Neutrophil (primary cell): ENCODE results near the gene AMOTL1.

Experiments
- H3K27ac ChIP-seq: fragments of 200-600 bp; sonication (generic); 2 replicates; pipeline ENCODE4 v1.5.1; 2016; ENCODE audit warnings: mild to moderate bottlenecking, moderate library complexity
- H3K27me3 ChIP-seq: fragments of 200-600 bp; sonication (generic); 2 replicates; pipeline ENCODE4 v1.6.0; 2016; ENCODE audit warnings: mild to moderate bottlenecking
- H3K36me3 ChIP-seq: fragments of 200-600 bp; sonication (generic); 2 replicates; pipeline ENCODE4 v1.5.1; 2017
- H3K4me1 ChIP-seq, 2 experiments: fragments of 200-600 bp in 1 of 2; sonication (generic) in 1 of 2; 1 replicate in 1 of 2; 2 replicates in 1 of 2; pipeline versions ENCODE4 v1.5.1 to v1.6.1; 2013 to 2016; ENCODE audit warnings: low read depth in 1 of 2, low read length in 1 of 2, mild to moderate bottlenecking in 1 of 2, moderate library complexity in 1 of 2; ENCODE audit not compliant: control insufficient read depth in 1 of 2, insufficient read depth in 1 of 2
- H3K4me3 ChIP-seq, 2 experiments: fragments of 200-600 bp in 1 of 2; sonication (generic) in 1 of 2; 1 replicate in 1 of 2; 2 replicates in 1 of 2; pipeline ENCODE4 v1.5.1; 2013 to 2016; ENCODE audit warnings: low read depth in 1 of 2, low read length in 1 of 2, mild to moderate bottlenecking in 1 of 2, moderate library complexity in 1 of 2
- H3K9me3 ChIP-seq: fragments of 200-600 bp; sonication (generic); 2 replicates; pipeline ENCODE4 v1.5.1; 2016
- TF ChIP-seq, protein P1 (sequence below): fragments of 200-600 bp; sonication (generic); IDR thresholded peaks from 2 replicates; pipeline ENCODE4 v1.5.1; 2016; ENCODE audit warnings: antibody characterized with exemption

The AMOTL1 gene

DNA sequence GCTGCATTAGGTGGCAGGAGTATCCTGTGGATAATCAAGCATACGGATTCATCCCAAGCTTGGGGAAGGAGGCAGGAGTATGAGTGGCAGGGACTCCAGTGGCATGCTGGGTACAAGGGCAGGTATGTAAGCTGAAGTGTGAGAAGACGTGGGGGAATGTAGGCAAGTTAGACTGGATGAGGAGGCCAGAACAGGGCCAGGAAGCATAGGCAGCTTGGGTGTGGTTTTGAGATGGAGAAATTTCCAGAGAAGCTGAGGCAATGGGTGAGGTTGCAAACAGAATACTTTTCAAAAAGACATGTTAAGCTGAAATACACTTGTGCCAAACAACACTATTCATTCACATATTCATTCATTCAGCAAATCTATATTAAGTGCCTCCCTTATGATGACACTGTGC lies 43.1 kb upstream of the AMOTL1 start:
- Histone ChIP-seq H3K9me3 (no peaks in the 10 kb centered on the region), H3K27me3 (no peaks in the 10 kb centered on the region), H3K27ac (no peak overlapping the region), H3K4me3 (no peak overlapping the region), H3K4me1 (peaks cover 25 to 30% of the 10 kb centered on the region in 2 experiments), H3K36me3 (no peaks in the 10 kb centered on the region)
- TF ChIP-seq, protein P1, sequence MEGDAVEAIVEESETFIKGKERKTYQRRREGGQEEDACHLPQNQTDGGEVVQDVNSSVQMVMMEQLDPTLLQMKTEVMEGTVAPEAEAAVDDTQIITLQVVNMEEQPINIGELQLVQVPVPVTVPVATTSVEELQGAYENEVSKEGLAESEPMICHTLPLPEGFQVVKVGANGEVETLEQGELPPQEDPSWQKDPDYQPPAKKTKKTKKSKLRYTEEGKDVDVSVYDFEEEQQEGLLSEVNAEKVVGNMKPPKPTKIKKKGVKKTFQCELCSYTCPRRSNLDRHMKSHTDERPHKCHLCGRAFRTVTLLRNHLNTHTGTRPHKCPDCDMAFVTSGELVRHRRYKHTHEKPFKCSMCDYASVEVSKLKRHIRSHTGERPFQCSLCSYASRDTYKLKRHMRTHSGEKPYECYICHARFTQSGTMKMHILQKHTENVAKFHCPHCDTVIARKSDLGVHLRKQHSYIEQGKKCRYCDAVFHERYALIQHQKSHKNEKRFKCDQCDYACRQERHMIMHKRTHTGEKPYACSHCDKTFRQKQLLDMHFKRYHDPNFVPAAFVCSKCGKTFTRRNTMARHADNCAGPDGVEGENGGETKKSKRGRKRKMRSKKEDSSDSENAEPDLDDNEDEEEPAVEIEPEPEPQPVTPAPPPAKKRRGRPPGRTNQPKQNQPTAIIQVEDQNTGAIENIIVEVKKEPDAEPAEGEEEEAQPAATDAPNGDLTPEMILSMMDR = no peak

DNA sequence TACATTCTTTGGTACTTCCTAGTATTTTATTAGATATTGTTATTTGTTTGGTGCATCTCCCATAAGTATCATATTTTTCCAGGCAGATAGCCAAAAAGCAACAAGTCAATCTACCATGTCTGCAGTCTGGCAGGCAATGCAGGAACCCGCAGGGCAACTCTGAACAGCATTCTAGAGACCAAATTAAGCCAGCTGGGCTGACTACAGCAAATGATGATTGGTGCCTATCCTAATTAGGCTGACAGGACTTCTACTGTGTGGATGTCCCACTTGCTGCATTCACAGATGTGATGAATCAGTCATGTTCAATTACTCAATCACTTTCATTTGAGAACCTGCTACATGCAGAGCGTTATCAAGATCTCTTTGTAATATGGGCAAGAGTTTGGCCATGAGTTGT lies 40.3 kb upstream of the AMOTL1 start:
- Histone ChIP-seq H3K36me3 (no peaks in the 10 kb centered on the region), H3K27ac (no peak overlapping the region), H3K9me3 (no peaks in the 10 kb centered on the region), H3K4me1 (peaks cover 25 to 30% of the 10 kb centered on the region in 2 experiments), H3K27me3 (no peaks in the 10 kb centered on the region), H3K4me3 (no peak overlapping the region)
- TF ChIP-seq, protein P1 = no peak

DNA sequence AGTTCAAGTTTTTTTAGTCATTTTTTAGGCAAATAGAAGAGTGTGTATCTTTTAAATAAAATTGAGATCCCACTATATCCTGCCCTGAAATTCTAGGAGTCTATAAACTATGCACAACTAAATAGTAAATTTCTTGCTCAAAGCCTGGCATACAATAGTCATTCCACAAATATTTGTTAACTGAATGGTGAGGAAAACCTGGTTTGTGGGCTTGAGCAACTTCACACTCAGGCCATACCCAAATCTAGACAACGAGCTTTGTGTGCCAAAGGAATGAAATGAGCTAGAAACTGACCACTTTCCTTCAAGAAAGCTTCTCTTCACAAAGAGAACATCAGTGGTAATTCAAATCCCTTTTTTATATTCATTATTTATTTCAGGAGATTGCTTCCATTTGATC lies 39.6 kb upstream of the AMOTL1 start:
- Histone ChIP-seq H3K27ac (no peak overlapping the region), H3K36me3 (no peaks in the 10 kb centered on the region), H3K9me3 (no peaks in the 10 kb centered on the region), H3K4me1 (peaks cover 25 to 30% of the 10 kb centered on the region in 2 experiments), H3K4me3 (no peak overlapping the region), H3K27me3 (no peaks in the 10 kb centered on the region)
- TF ChIP-seq, protein P1 = no peak

DNA sequence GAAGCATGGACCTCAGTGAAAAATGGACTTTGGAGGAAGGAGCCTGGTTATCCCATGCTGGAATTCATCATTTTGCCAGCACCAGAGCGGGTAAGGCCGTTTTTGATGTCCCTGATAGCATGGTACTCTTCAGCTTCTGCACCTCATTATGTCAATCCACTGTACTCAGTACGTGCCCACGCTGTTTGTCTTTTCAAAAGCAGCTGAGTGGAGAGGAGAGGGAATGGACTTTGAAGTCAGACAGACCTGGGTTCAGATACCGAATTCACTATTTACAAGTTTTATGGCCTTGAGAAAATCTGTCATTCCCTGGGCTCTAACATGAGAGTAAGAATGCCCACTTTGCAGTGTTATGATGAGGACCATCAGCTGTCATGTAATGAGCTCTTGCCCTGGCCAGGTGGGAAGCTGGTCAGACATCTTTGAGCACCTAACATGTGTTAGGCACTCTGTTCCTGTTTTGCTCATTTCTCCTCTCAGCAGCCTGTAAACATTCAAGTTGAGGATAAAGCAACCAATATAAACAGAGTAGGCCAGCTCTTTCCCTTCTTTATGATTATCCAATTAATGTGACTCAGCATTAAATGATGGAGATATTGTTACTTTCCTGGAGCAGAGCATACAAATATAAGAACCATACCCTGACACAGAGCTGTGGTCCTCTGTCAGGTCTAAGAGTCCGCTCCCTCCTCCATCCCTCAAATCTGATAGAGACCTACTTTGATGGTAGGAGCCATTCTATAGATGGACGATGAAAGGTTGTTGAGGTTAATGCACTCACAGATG lies 39.0 kb upstream of the AMOTL1 start:
- Histone ChIP-seq H3K4me3 (no peak overlapping the region), H3K9me3 (no peaks in the 10 kb centered on the region), H3K27ac (no peak overlapping the region), H3K4me1 (peaks cover 25 to 30% of the 10 kb centered on the region in 2 experiments), H3K27me3 (no peaks in the 10 kb centered on the region), H3K36me3 (no peaks in the 10 kb centered on the region)
- TF ChIP-seq, protein P1 = no peak

DNA sequence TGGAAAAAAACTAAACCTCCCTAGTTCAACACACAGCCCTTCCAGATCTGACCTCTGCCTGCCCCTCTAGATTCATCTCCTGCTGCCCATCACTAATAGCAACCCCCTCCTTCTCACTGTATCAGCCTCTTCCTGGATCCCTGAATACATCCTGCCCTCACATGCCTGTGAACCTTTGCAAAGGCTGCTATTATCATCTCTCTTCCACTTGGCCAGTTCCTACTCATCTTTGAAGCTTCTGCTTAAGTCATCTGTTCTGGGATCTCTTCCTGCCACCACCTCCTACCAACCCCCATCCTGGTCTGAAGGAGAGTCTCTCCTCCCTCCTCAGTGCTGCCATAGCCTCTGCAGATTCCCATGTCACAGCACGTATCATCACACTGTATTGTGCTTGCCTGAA lies 38.0 kb upstream of the AMOTL1 start:
- H3K4me3 ChIP-seq = no peak overlapping the region
- no peak overlapping the region for H3K27ac ChIP-seq
- no peaks in the 10 kb centered on the region for H3K27me3 ChIP-seq
- H3K9me3 ChIP-seq = no peaks in the 10 kb centered on the region
- H3K4me1 ChIP-seq = peaks cover 19 to 24% of the 10 kb centered on the region in 2 experiments
- TF ChIP-seq, protein P1 = no peak
- no peaks in the 10 kb centered on the region for H3K36me3 ChIP-seq
